Liver (tissue), 9 donors: ENCODE data around the gene P3H2. TPM values are rescaled to one million over a fixed set of nuclear protein-coding genes. Genes with fewer than 3 reads are reported as not detected.
"Not testable (repeated sequence)": the region's sequence is repeated elsewhere in the genome, so short reads cannot be mapped to it uniquely, and the experiment has no call there.

ENCODE experiments used
- DNase-seq: peaks from one replicate; pipeline ENCODE4 v3.0.0-alpha.2; 2017; ENCODE audit warnings: low spot score
- H3K27ac ChIP-seq, 2 donors: one replicate each; pipeline ENCODE4 v1.7.0; 2013; ENCODE audit warnings: inconsistent platforms in 2 of 2, low read length in 2 of 2, control low read depth in 1 of 2, low read depth in 1 of 2, mild to moderate bottlenecking in 1 of 2
- H3K27me3 ChIP-seq, 4 donors: one replicate each; pipeline versions ENCODE4 v1.6.1 to v1.7.0; 2013; ENCODE audit warnings: low read length in 3 of 4, inconsistent platforms in 1 of 4, mild to moderate bottlenecking in 1 of 4, moderate library complexity in 1 of 4; ENCODE audit not compliant: control insufficient read depth in 4 of 4, insufficient read depth in 4 of 4
- H3K36me3 ChIP-seq, 4 donors: one replicate each; pipeline versions ENCODE4 v1.6.1 to v1.7.0; 2013; ENCODE audit warnings: low read length in 3 of 4, mild to moderate bottlenecking in 3 of 4, low read depth in 1 of 4, moderate library complexity in 1 of 4; ENCODE audit not compliant: control insufficient read depth in 4 of 4, insufficient read depth in 3 of 4
- H3K4me1 ChIP-seq, 4 donors: one replicate each; pipeline versions ENCODE4 v1.6.1 to v1.7.0; 2013; ENCODE audit warnings: low read length in 3 of 4, mild to moderate bottlenecking in 3 of 4, moderate library complexity in 1 of 4; ENCODE audit not compliant: control insufficient read depth in 4 of 4, insufficient read depth in 4 of 4
- H3K4me3 ChIP-seq, 3 donors: one replicate each; pipeline versions ENCODE4 v1.6.1 to v1.7.0; 2013; ENCODE audit warnings: low read length in 3 of 3, control low read depth in 1 of 3, low read depth in 1 of 3, mild to moderate bottlenecking in 1 of 3
- H3K9ac ChIP-seq, 2 donors: one replicate each; pipeline ENCODE4 v1.7.0; 2013; ENCODE audit warnings: low read length in 2 of 2, mild to moderate bottlenecking in 2 of 2, moderate library complexity in 2 of 2, control low read depth in 1 of 2, low read depth in 1 of 2
- H3K9me3 ChIP-seq, 4 donors: one replicate each; pipeline versions ENCODE4 v1.6.1 to v1.7.0; 2013; ENCODE audit warnings: low read length in 3 of 4; ENCODE audit not compliant: control insufficient read depth in 4 of 4
- HNF4G ChIP-seq: IDR thresholded peaks from 2 replicates; pipeline ENCODE4 v1.6.1; 2016; ENCODE audit warnings: antibody characterized with exemption
- JUND ChIP-seq, 2 donors: IDR thresholded peaks; 2 replicates each; pipeline ENCODE4 v1.6.1; 2016; ENCODE audit warnings: antibody characterized with exemption in 2 of 2
- RAD21 ChIP-seq, 2 donors: IDR thresholded peaks; 2 replicates each; pipeline ENCODE4 v1.6.1; 2016; ENCODE audit warnings: antibody characterized with exemption in 2 of 2, mild to moderate bottlenecking in 2 of 2
- RXRA ChIP-seq, 2 donors: IDR thresholded peaks; 2 replicates each; pipeline ENCODE4 v1.6.1; 2017 to 2018; ENCODE audit warnings: antibody characterized with exemption in 2 of 2, mild to moderate bottlenecking in 1 of 2
- SP1 ChIP-seq: IDR thresholded peaks from 2 replicates; pipeline ENCODE4 v1.6.1; 2018; ENCODE audit warnings: antibody characterized with exemption, mild to moderate bottlenecking
- TAF1 ChIP-seq: conservative IDR thresholded peaks from 2 replicates; pipeline ENCODE4 v1.6.1; 2016; ENCODE audit warnings: antibody characterized with exemption, mild to moderate bottlenecking
- WGBS: extraction: QIAGEN DNeasy Blood & Tissue Kit; methylation state at CpG from one replicate; pipeline ENCODE4 v1.1.7; 2013; 5-methylcytosine and 5-hydroxymethylcytosine counted together
- polyA plus RNA-seq, 2 donors: library from polyadenylated mRNA; stranded (reverse) in 1 of 2; unstranded in 1 of 2; fragments of 200-250 nt in 1 of 2; fragments of >200 nt in 1 of 2; fragmentation: Nextera tagmentation in 1 of 2; extraction: Ambion mirVana in 1 of 2; gene quantifications; one replicate each; pipeline versions ENCODE4 v1.2.1 to v1.2.3, GENCODE V29; 2013 to 2015
- total RNA-seq, 2 donors: library from RNA; depleted of rRNA; stranded (reverse); fragments of >200 nt; gene quantifications; one replicate each; pipeline ENCODE4 v1.2.3, GENCODE V29; 2014
- TF ChIP-seq, protein P1 (sequence below): IDR thresholded peaks from 2 replicates; pipeline ENCODE4 v1.6.1; 2016; ENCODE audit warnings: antibody characterized with exemption, mild to moderate bottlenecking
- donor health status: healthy.
- donor health status: healthy.
- donor health status: healthy.
- donor health status: healthy.
- donor health status: healthy.

Gene P3H2
- total and polyA plus RNA-seq, 4 donors, result 1.9 to 6.9 (median 4.1) TPM

DNA sequence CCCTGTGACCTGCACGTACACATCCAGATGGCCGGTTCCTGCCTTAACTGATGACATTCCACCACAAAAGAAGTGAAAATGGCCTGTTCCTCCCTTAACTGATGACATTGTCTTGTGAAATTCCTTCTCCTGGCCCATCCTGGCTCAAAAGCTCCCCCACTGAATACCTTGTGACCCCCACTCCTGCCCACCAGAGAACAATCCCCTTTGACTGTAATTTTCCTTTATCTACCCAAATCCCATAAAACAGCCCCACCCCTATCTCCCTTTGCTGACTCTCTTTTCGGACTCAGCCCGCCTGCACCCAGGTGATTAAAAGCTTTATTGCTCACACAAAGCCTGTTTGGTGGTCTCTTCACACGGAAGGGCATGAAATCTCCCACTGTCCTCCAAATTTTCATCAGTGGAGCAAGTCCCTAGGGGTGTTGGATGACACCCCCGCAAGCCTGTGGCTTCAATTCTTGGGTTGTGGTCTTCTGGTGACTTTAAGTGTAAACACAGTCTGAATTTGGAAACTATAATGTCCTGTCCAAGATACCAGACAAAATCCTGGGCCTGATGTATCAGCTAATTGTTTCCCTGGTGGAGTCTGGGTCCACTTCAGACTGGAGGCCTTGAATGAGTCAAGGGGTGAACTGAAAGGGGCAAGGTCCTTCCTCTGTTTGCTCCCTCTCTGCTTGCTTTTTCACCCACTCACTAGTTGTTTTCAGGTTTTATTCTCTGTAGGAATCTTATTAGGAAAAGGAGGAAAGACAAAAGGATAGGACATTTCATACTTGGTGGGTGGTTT is 29.3 kb upstream of the P3H2 start:
- not testable (repeated sequence) for H3K27me3 ChIP-seq, H3K27ac ChIP-seq, H3K9me3 ChIP-seq, H3K36me3 ChIP-seq, H3K4me3 ChIP-seq, H3K9ac ChIP-seq, DNase-seq, H3K4me1 ChIP-seq
- WGBS, result 87% methylated on average over 6 of the region's 6 CpGs

DNA sequence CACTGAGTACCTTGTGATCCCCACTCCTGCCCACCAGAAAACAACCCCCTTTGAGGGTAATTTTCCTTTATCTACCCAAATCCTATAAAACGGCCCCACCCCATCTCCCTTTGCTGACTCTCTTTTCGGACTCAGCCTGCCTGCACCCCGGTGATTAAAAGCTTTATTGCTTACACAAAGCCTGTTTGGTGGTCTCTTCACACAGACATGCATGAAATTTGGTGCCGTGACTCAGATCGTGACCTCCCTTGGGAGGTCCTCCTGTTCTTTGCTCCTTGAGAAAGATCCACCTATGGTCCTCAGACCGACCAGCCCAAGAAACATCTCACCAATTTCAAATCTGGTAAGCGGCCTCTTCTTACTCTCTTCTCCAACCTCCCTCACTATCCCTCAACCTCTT is 24.1 kb upstream of the P3H2 start:
- not testable (repeated sequence) for H3K9me3 ChIP-seq, H3K27me3 ChIP-seq, H3K4me3 ChIP-seq, DNase-seq, H3K9ac ChIP-seq, H3K36me3 ChIP-seq, H3K4me1 ChIP-seq, H3K27ac ChIP-seq
- 83% methylated on average over 7 of the region's 7 CpGs for WGBS

DNA sequence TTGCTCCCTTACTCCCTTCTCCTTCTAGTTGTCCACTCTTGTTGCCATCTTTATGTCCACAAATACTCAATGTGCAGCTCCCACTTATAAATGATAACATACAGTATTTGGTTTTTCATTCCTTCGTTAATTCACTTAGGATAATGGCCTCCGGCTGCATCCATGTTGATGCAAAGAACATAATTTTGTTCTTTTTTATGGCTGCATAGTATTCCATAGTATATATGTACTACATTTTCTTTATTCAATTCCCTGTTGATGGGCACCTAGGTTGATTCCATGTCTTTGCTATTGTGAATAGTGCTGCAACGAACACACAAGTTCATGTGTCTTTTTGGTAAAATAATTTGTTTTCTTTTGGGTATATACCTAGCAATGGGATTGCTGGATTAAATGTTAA is 21.3 kb upstream of the P3H2 start:
- H3K36me3 ChIP-seq, result no peaks in the 10 kb centered on the region
- H3K9me3 ChIP-seq, result no peaks in the 10 kb centered on the region
- no peak overlapping the region for H3K27ac ChIP-seq
- no peak overlapping the region for H3K9ac ChIP-seq
- H3K27me3 ChIP-seq, result no peaks in the 10 kb centered on the region
- no peaks in the 10 kb centered on the region for H3K4me1 ChIP-seq
- WGBS, result 79% methylated on average over 3 of the region's 3 CpGs
- H3K4me3 ChIP-seq, result no peak overlapping the region
- no peak for TF ChIP-seq TAF1
- no peak for TF ChIP-seq RXRA (IDR thresholded peaks at IDR 0.05)
- no peak for TF ChIP-seq JUND (IDR thresholded peaks at IDR 0.05)
- TF ChIP-seq RAD21 (IDR thresholded peaks at IDR 0.05), result no peak
- TF ChIP-seq HNF4G, result no peak
- no peak for DNase-seq

DNA sequence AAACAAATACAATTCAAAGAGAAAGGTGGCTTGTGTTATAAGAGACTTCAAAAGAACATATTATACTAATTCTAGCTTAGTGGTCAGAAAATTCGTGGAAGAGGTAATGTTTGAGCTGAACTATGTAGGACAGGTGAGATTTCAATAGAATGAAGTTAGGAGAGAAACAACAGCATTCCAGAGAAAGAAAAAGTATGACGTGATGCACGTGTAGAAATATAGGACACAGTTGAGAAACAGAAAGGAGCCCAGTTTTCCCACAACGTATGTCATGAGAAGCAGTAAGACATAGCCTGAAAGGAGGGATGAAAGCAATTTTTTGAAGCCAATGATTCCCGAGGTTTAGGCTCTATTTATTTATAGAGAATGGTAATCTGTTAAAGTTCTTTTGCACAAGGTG is 18.7 kb upstream of the P3H2 start:
- no peaks in the 10 kb centered on the region for H3K36me3 ChIP-seq
- no peak overlapping the region for H3K9ac ChIP-seq
- TF ChIP-seq JUND (IDR thresholded peaks at IDR 0.05) (no peak), RAD21 (IDR thresholded peaks at IDR 0.05) (no peak)
- no peaks in the 10 kb centered on the region for H3K9me3 ChIP-seq
- no peaks in the 10 kb centered on the region for H3K4me1 ChIP-seq
- peaks cover 0 to 3% (median 0%) of the 10 kb centered on the region in 4 donors for H3K27me3 ChIP-seq
- H3K4me3 ChIP-seq, result no peak overlapping the region
- no peak overlapping the region for H3K27ac ChIP-seq
- DNase-seq, result no peak
- 59% methylated on average over 5 of the region's 5 CpGs for WGBS

DNA sequence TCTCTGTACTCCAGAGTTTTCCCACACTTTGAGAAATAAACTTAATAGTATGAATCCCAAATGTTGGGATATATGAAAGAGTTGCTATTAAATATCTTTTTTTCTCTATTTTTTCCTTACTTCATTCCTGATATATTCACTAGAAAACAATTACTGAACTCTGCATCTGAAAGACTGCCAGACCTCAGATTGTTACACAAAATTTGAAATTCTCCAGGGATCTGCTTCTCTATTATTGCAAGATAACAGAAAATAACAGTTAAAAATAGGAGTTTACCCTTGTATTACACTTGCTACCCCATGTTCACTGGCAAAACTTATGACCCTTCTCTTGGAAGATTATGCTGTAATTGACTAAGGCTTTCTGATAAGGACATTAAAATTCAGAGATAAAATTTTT is 11.7 kb upstream of the P3H2 start:
- Histone ChIP-seq H3K4me1 (no peaks in the 10 kb centered on the region), H3K27me3 (peaks cover 0 to 3% (median 0%) of the 10 kb centered on the region in 4 donors), H3K9me3 (no peaks in the 10 kb centered on the region), H3K36me3 (no peaks in the 10 kb centered on the region), H3K27ac (no peak overlapping the region), H3K4me3 (no peak overlapping the region), H3K9ac (no peak overlapping the region)
- no peak for TF ChIP-seq TAF1
- no peak for TF ChIP-seq SP1
- TF ChIP-seq, protein P1, sequence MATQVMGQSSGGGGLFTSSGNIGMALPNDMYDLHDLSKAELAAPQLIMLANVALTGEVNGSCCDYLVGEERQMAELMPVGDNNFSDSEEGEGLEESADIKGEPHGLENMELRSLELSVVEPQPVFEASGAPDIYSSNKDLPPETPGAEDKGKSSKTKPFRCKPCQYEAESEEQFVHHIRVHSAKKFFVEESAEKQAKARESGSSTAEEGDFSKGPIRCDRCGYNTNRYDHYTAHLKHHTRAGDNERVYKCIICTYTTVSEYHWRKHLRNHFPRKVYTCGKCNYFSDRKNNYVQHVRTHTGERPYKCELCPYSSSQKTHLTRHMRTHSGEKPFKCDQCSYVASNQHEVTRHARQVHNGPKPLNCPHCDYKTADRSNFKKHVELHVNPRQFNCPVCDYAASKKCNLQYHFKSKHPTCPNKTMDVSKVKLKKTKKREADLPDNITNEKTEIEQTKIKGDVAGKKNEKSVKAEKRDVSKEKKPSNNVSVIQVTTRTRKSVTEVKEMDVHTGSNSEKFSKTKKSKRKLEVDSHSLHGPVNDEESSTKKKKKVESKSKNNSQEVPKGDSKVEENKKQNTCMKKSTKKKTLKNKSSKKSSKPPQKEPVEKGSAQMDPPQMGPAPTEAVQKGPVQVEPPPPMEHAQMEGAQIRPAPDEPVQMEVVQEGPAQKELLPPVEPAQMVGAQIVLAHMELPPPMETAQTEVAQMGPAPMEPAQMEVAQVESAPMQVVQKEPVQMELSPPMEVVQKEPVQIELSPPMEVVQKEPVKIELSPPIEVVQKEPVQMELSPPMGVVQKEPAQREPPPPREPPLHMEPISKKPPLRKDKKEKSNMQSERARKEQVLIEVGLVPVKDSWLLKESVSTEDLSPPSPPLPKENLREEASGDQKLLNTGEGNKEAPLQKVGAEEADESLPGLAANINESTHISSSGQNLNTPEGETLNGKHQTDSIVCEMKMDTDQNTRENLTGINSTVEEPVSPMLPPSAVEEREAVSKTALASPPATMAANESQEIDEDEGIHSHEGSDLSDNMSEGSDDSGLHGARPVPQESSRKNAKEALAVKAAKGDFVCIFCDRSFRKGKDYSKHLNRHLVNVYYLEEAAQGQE, result no peak
- DNase-seq, result no peak
